ENCODE measurements around the gene ZNF536. TPM values are rescaled to one million over a fixed set of nuclear protein-coding genes. Genes with fewer than 3 reads are reported as not detected.

The ZNF536 gene
- total RNA-seq, 1 experiment from 2014 or later = 0.35 TPM

DNA sequence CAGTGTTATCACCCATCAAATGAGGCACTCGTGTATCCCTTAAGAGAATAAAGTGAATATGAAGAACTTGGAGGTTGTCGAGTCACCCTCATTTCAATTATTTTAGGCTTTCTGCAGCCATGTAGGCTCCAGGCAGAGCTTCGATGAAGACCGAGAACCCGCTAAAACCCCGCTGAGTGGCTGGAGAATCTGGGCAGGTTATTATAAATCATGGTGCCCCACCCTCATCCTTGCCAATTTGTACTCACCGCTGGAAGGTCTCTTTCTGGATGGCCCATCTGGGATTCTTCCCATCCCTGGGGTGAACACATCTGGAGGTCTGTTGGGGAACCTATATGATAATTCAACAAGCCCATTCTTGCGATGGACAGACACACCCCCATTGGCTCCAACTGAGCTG, 190.8 kb downstream of the ZNF536 start:
- H3K4me1 Mint-ChIP-seq = peaks cover 74% of the 10 kb centered on the region
- CTCF ChIA-PET = no interaction called here

More for the DNA sequence above, 190.8 kb downstream of the ZNF536 start:
- no peaks in the 10 kb centered on the region for H3K27me3 Mint-ChIP-seq (ENCODE audit: low read depth)
- no peak overlapping the region for H3K27ac Mint-ChIP-seq
- H3K4me3 Mint-ChIP-seq = no peak overlapping the region
- H3K9me3 Mint-ChIP-seq = peaks cover 11% of the 10 kb centered on the region; the same call in 1 of the 2 replicates
- TF ChIP-seq, protein P1, sequence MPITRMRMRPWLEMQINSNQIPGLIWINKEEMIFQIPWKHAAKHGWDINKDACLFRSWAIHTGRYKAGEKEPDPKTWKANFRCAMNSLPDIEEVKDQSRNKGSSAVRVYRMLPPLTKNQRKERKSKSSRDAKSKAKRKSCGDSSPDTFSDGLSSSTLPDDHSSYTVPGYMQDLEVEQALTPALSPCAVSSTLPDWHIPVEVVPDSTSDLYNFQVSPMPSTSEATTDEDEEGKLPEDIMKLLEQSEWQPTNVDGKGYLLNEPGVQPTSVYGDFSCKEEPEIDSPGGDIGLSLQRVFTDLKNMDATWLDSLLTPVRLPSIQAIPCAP (CRISPR knock-in tag; IDR thresholded peaks at IDR 0.05) = no peak
- TF ChIP-seq, protein P2, sequence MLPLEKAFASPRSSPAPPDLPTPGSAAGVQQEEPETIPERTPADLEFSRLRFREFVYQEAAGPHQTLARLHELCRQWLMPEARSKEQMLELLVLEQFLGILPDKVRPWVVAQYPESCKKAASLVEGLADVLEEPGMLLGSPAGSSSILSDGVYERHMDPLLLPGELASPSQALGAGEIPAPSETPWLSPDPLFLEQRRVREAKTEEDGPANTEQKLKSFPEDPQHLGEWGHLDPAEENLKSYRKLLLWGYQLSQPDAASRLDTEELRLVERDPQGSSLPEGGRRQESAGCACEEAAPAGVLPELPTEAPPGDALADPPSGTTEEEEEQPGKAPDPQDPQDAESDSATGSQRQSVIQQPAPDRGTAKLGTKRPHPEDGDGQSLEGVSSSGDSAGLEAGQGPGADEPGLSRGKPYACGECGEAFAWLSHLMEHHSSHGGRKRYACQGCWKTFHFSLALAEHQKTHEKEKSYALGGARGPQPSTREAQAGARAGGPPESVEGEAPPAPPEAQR (CRISPR knock-in tag; IDR thresholded peaks at IDR 0.05) = no peak
- TF ChIP-seq GRHL2 (CRISPR knock-in tag; IDR thresholded peaks at IDR 0.05; ENCODE audit: insufficient replicate concordance, severe bottlenecking) (no peak), CBFB (CRISPR knock-in tag; IDR thresholded peaks at IDR 0.05; ENCODE audit: low read depth) (no peak), RORB (CRISPR knock-in tag; IDR thresholded peaks at IDR 0.05) (no peak), EMX1 (CRISPR knock-in tag; IDR thresholded peaks at IDR 0.05) (no peak), ZNF671 (CRISPR knock-in tag; IDR thresholded peaks at IDR 0.05) (no peak), ZNF416 (CRISPR knock-in tag; IDR thresholded peaks at IDR 0.05) (no peak), ZNF423 (CRISPR knock-in tag; IDR thresholded peaks at IDR 0.05) (no peak), SMAD3 (CRISPR knock-in tag; IDR thresholded peaks at IDR 0.05; ENCODE audit: borderline replicate concordance) (no peak), ZBTB21 (CRISPR knock-in tag; IDR thresholded peaks at IDR 0.05; ENCODE audit: borderline replicate concordance) (no peak), NR3C1 (CRISPR knock-in tag; conservative IDR thresholded peaks at IDR 0.05; ENCODE audit: low read depth) (no peak), JAZF1 (CRISPR knock-in tag; IDR thresholded peaks at IDR 0.05) (no peak)
- TF ChIP-seq, protein P3, sequence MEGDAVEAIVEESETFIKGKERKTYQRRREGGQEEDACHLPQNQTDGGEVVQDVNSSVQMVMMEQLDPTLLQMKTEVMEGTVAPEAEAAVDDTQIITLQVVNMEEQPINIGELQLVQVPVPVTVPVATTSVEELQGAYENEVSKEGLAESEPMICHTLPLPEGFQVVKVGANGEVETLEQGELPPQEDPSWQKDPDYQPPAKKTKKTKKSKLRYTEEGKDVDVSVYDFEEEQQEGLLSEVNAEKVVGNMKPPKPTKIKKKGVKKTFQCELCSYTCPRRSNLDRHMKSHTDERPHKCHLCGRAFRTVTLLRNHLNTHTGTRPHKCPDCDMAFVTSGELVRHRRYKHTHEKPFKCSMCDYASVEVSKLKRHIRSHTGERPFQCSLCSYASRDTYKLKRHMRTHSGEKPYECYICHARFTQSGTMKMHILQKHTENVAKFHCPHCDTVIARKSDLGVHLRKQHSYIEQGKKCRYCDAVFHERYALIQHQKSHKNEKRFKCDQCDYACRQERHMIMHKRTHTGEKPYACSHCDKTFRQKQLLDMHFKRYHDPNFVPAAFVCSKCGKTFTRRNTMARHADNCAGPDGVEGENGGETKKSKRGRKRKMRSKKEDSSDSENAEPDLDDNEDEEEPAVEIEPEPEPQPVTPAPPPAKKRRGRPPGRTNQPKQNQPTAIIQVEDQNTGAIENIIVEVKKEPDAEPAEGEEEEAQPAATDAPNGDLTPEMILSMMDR (IDR thresholded peaks at IDR 0.05) = no peak
- TF ChIP-seq, protein P4, sequence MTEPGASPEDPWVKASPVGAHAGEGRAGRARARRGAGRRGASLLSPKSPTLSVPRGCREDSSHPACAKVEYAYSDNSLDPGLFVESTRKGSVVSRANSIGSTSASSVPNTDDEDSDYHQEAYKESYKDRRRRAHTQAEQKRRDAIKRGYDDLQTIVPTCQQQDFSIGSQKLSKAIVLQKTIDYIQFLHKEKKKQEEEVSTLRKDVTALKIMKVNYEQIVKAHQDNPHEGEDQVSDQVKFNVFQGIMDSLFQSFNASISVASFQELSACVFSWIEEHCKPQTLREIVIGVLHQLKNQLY (CRISPR knock-in tag; IDR thresholded peaks at IDR 0.05) = no peak
- TF ChIP-seq, protein P5, sequence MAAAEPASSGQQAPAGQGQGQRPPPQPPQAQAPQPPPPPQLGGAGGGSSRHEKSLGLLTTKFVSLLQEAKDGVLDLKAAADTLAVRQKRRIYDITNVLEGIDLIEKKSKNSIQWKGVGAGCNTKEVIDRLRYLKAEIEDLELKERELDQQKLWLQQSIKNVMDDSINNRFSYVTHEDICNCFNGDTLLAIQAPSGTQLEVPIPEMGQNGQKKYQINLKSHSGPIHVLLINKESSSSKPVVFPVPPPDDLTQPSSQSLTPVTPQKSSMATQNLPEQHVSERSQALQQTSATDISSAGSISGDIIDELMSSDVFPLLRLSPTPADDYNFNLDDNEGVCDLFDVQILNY (CRISPR knock-in tag; IDR thresholded peaks at IDR 0.05) = no peak
- TF ChIP-seq, protein P6, sequence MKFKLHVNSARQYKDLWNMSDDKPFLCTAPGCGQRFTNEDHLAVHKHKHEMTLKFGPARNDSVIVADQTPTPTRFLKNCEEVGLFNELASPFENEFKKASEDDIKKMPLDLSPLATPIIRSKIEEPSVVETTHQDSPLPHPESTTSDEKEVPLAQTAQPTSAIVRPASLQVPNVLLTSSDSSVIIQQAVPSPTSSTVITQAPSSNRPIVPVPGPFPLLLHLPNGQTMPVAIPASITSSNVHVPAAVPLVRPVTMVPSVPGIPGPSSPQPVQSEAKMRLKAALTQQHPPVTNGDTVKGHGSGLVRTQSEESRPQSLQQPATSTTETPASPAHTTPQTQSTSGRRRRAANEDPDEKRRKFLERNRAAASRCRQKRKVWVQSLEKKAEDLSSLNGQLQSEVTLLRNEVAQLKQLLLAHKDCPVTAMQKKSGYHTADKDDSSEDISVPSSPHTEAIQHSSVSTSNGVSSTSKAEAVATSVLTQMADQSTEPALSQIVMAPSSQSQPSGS (CRISPR knock-in tag; IDR thresholded peaks at IDR 0.05; ENCODE audit: borderline replicate concordance, low read depth) = no peak
- TF ChIP-seq, protein P7, sequence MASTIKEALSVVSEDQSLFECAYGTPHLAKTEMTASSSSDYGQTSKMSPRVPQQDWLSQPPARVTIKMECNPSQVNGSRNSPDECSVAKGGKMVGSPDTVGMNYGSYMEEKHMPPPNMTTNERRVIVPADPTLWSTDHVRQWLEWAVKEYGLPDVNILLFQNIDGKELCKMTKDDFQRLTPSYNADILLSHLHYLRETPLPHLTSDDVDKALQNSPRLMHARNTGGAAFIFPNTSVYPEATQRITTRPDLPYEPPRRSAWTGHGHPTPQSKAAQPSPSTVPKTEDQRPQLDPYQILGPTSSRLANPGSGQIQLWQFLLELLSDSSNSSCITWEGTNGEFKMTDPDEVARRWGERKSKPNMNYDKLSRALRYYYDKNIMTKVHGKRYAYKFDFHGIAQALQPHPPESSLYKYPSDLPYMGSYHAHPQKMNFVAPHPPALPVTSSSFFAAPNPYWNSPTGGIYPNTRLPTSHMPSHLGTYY (CRISPR knock-in tag; IDR thresholded peaks at IDR 0.05) = no peak
- TF ChIP-seq, protein P8, sequence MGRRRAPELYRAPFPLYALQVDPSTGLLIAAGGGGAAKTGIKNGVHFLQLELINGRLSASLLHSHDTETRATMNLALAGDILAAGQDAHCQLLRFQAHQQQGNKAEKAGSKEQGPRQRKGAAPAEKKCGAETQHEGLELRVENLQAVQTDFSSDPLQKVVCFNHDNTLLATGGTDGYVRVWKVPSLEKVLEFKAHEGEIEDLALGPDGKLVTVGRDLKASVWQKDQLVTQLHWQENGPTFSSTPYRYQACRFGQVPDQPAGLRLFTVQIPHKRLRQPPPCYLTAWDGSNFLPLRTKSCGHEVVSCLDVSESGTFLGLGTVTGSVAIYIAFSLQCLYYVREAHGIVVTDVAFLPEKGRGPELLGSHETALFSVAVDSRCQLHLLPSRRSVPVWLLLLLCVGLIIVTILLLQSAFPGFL (CRISPR knock-in tag; IDR thresholded peaks at IDR 0.05; ENCODE audit: borderline replicate concordance) = no peak
- TF ChIP-seq, protein P9, sequence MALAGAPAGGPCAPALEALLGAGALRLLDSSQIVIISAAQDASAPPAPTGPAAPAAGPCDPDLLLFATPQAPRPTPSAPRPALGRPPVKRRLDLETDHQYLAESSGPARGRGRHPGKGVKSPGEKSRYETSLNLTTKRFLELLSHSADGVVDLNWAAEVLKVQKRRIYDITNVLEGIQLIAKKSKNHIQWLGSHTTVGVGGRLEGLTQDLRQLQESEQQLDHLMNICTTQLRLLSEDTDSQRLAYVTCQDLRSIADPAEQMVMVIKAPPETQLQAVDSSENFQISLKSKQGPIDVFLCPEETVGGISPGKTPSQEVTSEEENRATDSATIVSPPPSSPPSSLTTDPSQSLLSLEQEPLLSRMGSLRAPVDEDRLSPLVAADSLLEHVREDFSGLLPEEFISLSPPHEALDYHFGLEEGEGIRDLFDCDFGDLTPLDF (CRISPR knock-in tag; IDR thresholded peaks at IDR 0.05) = no peak
- DNase-seq (ENCODE audit: low spot score) = no peak
- POLR2A ChIA-PET = no interaction called here
- ATAC-seq = no peak
- H3K36me3 Mint-ChIP-seq = no peaks in the 10 kb centered on the region
